HEK293 (cell line): ENCODE results near the gene JUP.

Experiments
- CTCF ChIA-PET: fragments of 350-600 bp; formaldehyde crosslinking; extraction: SDS; loops from one replicate; lab custom pipeline; 2021; ENCODE audit warnings: antibody characterized with exemption; lab: Yijun Ruan, JAX
- POLR2A ChIA-PET: fragments of 300-600 bp; formaldehyde crosslinking; extraction: SDS; loops from one replicate; lab custom pipeline; 2020; ENCODE audit warnings: antibody characterized with exemption, inconsistent platforms; lab: Yijun Ruan, JAX
- H3K27ac ChIP-seq: fragments of 200-500 bp; sonication (Bioruptor generic); 2 replicates; pipeline ENCODE4 v1.5.1; 2014; ENCODE audit warnings: low read depth, low read length, control low read depth, inconsistent platforms; ENCODE audit errors: extremely low read depth
- H3K36me3 ChIP-seq, 2 experiments: fragments of 200-500 bp in 1 of 2; sonication (Bioruptor generic) in 1 of 2; 1 replicate in 1 of 2; 2 replicates in 1 of 2; pipeline ENCODE4 v1.5.1; 2014 to 2017; ENCODE audit warnings: inconsistent platforms in 2 of 2, low read length in 2 of 2; ENCODE audit not compliant: control insufficient read depth in 2 of 2, insufficient read depth in 1 of 2
- H3K4me1 ChIP-seq: fragments of 200-500 bp; sonication (Bioruptor generic); 2 replicates; pipeline ENCODE4 v1.5.1; 2014; ENCODE audit warnings: mild to moderate bottlenecking, low read length, inconsistent platforms; ENCODE audit not compliant: control insufficient read depth, insufficient read depth
- H3K4me3 ChIP-seq: 2 replicates; pipeline ENCODE4 v1.5.1; 2011; ENCODE audit warnings: low read depth, mild to moderate bottlenecking, control low read depth, low read length, moderate library complexity
- H3K9me3 ChIP-seq: fragments of 200-500 bp; sonication (Bioruptor generic); 2 replicates; pipeline ENCODE4 v1.5.1; 2014; ENCODE audit warnings: low read depth, low read length, inconsistent platforms; ENCODE audit not compliant: control insufficient read depth, insufficient read depth
- ATF2 ChIP-seq: fragments of 450-650 bp; formaldehyde crosslinking; IDR thresholded peaks from 2 replicates; pipeline ENCODE4 v1.5.1; 2016; ENCODE audit warnings: missing biosample characterization, missing genetic modification characterization, low read depth
- GLIS1 ChIP-seq: fragments of 450-650 bp; formaldehyde crosslinking; IDR thresholded peaks from 2 replicates; pipeline ENCODE4 v1.5.1; 2016; ENCODE audit warnings: missing biosample characterization, missing genetic modification characterization
- KLF9 ChIP-seq: fragments of 450-650 bp; formaldehyde crosslinking; IDR thresholded peaks from 2 replicates; pipeline ENCODE4 v1.5.1; 2016; ENCODE audit warnings: missing biosample characterization, missing genetic modification characterization, low read depth
- SCRT1 ChIP-seq: fragments of 450-650 bp; formaldehyde crosslinking; IDR thresholded peaks from 2 replicates; pipeline ENCODE4 v1.5.1; 2016; ENCODE audit warnings: missing biosample characterization, missing genetic modification characterization, borderline replicate concordance
- SCRT2 ChIP-seq: fragments of 450-650 bp; formaldehyde crosslinking; IDR thresholded peaks from 2 replicates; pipeline ENCODE4 v1.5.1; 2016; ENCODE audit warnings: missing biosample characterization, missing genetic modification characterization
- ZBTB8A ChIP-seq: fragments of 450-650 bp; formaldehyde crosslinking; IDR thresholded peaks from 2 replicates; pipeline ENCODE4 v1.5.1; 2016; ENCODE audit warnings: missing biosample characterization, missing genetic modification characterization
- ZFHX2 ChIP-seq: fragments of 450-650 bp; formaldehyde crosslinking; conservative IDR thresholded peaks from 2 replicates; pipeline ENCODE4 v1.5.1; 2016; ENCODE audit warnings: missing biosample characterization, missing genetic modification characterization
- ZFP69B ChIP-seq: fragments of 450-650 bp; formaldehyde crosslinking; IDR thresholded peaks from 2 replicates; pipeline ENCODE4 v1.5.1; 2016; ENCODE audit warnings: missing biosample characterization, missing genetic modification characterization
- ZNF148 ChIP-seq: fragments of 450-650 bp; formaldehyde crosslinking; IDR thresholded peaks from 2 replicates; pipeline ENCODE4 v1.5.0; 2017; ENCODE audit warnings: missing biosample characterization, missing genetic modification characterization, borderline replicate concordance
- ZNF214 ChIP-seq: fragments of 450-650 bp; formaldehyde crosslinking; IDR thresholded peaks from 2 replicates; pipeline ENCODE4 v1.5.1; 2017; ENCODE audit warnings: missing biosample characterization, mild to moderate bottlenecking, missing genetic modification characterization, borderline replicate concordance
- ZNF266 ChIP-seq: fragments of 450-650 bp; formaldehyde crosslinking; IDR thresholded peaks from 2 replicates; pipeline ENCODE4 v1.5.1; 2016; ENCODE audit warnings: missing biosample characterization, missing genetic modification characterization, low read depth
- ZNF391 ChIP-seq: fragments of 450-650 bp; formaldehyde crosslinking; IDR thresholded peaks from 2 replicates; pipeline ENCODE4 v1.5.1; 2016; ENCODE audit warnings: low read depth, missing biosample characterization, missing genetic modification characterization, borderline replicate concordance
- ZNF488 ChIP-seq: fragments of 450-650 bp; formaldehyde crosslinking; IDR thresholded peaks from 2 replicates; pipeline ENCODE4 v1.5.1; 2016; ENCODE audit warnings: missing biosample characterization, missing genetic modification characterization
- ZNF501 ChIP-seq: fragments of 450-650 bp; formaldehyde crosslinking; IDR thresholded peaks from 2 replicates; pipeline ENCODE4 v1.5.1; 2016; ENCODE audit warnings: missing biosample characterization, missing genetic modification characterization
- ZNF514 ChIP-seq: fragments of 450-650 bp; formaldehyde crosslinking; IDR thresholded peaks from 2 replicates; pipeline ENCODE4 v1.5.1; 2016; ENCODE audit warnings: missing biosample characterization, missing genetic modification characterization
- ZNF518A ChIP-seq: fragments of 450-650 bp; formaldehyde crosslinking; conservative IDR thresholded peaks from 2 replicates; pipeline ENCODE4 v1.5.1; 2016; ENCODE audit warnings: low read depth, missing biosample characterization, missing genetic modification characterization
- ZNF548 ChIP-seq: fragments of 450-650 bp; formaldehyde crosslinking; IDR thresholded peaks from 2 replicates; pipeline ENCODE4 v1.5.1; 2016; ENCODE audit warnings: missing biosample characterization, missing genetic modification characterization
- ZNF843 ChIP-seq: fragments of 450-650 bp; formaldehyde crosslinking; IDR thresholded peaks from 2 replicates; pipeline ENCODE4 v1.5.1; 2016; ENCODE audit warnings: missing biosample characterization, missing genetic modification characterization

JUP gene

GRCh38 chr17:41734139-41734948 is 52.2 kb downstream of the JUP start, which contains the start of gene HAP1 (continued):
- no peak for TF ChIP-seq ATF2 (tag by site-specific recombination)
- TF ChIP-seq ZFP69B (tag by site-specific recombination), result no peak; the same call in 1 of the 2 replicates
- peak; percentile 55; the same call in 1 of the 2 replicates for TF ChIP-seq GLIS1 (tag by site-specific recombination)
- no peak for TF ChIP-seq KLF9
- peak; percentile 76 for TF ChIP-seq ZNF501 (tag by site-specific recombination)
- peak; percentile 51 for TF ChIP-seq ZNF843 (tag by site-specific recombination)
- no peak for TF ChIP-seq ZNF548 (tag by site-specific recombination)

- Histone ChIP-seq H3K36me3 (peaks cover 0 to 6% of the 10 kb centered on the region in 2 experiments; a peak in 1 of 3 replicates), H3K4me1 (peaks cover 2% of the 10 kb centered on the region; the same call in 1 of the 2 replicates), H3K9me3 (no peaks in the 10 kb centered on the region), H3K4me3 (peak overlapping the region; percentile 64), H3K27ac (no peak overlapping the region)
- TF ChIP-seq SCRT1 (0 out of 2 replicates have a peak, but pooled peaks have one; percentile 59), ZBTB8A (no peak), ZNF391 (no peak), ZNF514 (tag by site-specific recombination) (no peak), ZNF266 (tag by site-specific recombination) (no peak), ZNF214 (tag by site-specific recombination) (no peak), SCRT2 (tag by site-specific recombination) (peak; percentile 87), ZNF148 (tag by site-specific recombination) (no peak), ZFHX2 (tag by site-specific recombination) (peak; percentile 38; the same call in 1 of the 2 replicates)
- ChIA-PET POLR2A (interaction anchor here (0.6 to 2.4 kb wide), 26 partner anchors 9 to 1087 kb away, joined by 3 to 28 read pairs (median 5); partner anchors contain the start of genes ACLY, FKBP10, JUP and P3H4), CTCF (interaction anchor here (0.6 to 1.3 kb wide), 3 partner anchors 53 to 68 kb away, joined by 3 to 9 read pairs (median 7); partner anchors contain the start of gene JUP)
Observed at GRCh38 chr17:41733348-41734138, 53.0 kb downstream of the JUP start.

- Histone ChIP-seq H3K9me3 (no peaks in the 10 kb centered on the region), H3K36me3 (peaks cover 0 to 6% of the 10 kb centered on the region in 2 experiments; a peak in 1 of 3 replicates), H3K4me3 (no peak overlapping the region), H3K27ac (no peak overlapping the region), H3K4me1 (no peaks in the 10 kb centered on the region)
- ChIA-PET CTCF (interaction anchor here (2.2 kb wide), 1 partner anchor 70 kb away, joined by 9 read pairs; no protein-coding TSS in a partner anchor), POLR2A (interaction anchor here (0.8 to 3.1 kb wide), 4 partner anchors 25 to 98 kb away, joined by 3 to 15 read pairs (median 3); partner anchors contain the start of genes EIF1 and JUP)
- no peak for TF ChIP-seq ZNF488 (tag by site-specific recombination)
- TF ChIP-seq SCRT1, result no peak
- no peak for TF ChIP-seq ZNF518A
Observed at GRCh38 chr17:41731836-41732235, 54.7 kb downstream of the JUP start.
